Measurements from ENCODE around the gene KIF6.

KIF6 gene

DNA sequence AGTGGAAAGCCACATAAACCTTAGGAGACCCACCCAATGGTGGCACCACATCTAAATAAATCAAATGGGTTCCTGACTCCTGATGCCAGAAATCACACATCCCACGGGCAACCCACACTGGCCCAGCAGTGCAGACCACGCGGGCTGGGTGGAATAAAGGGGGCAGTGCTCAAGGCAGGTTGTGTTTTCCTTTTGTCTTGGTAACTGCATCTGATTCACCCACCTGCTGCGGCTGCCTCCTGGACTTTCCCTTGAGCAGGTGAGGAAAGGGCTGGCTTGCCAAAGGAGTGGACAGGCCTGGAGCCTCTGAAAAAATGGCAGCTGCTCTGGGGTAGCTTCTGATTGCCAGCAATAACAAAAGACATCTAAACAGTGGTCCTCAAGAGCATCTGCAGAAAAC, 283.2 kb downstream of the KIF6 start:
- DNase-seq, result no peak

DNA sequence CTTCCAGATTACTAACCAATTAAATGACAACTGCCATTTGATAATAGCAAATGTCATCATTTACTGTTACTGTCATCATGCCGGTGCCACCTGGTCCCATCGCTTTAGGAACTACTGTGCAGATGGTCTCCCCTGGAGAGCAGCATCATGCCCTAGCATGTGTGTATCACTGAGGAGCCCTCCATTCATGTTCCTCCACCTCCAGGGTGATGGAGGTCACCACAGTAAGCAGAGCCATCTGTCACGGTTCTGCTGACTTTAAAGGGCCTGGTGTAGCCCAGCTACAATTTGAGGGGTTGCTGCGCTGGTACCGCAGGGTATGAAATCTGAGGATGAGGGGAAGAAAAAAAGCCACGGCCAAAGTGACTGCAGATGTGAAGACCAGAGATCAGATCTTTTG, 283.9 kb downstream of the KIF6 start:
- DNase-seq, result no peak

DNA sequence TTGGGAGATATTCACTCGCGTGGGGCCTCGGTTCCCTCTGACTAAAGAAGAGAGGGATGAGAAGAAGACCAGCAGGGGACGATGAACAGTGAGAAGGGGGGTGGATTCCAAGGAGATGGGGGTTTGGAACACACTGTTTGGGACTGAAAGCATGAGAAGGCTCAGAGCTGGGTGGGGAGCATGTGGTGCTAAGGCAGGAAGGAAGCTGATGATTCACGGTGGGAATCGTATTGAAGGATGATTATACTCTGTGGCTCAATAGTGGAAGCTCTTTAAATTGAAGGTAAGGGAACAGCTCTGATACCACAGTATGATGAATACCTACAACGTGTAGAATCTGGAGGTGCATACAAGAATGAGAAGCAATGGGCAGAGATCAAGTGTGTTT, 285.2 kb downstream of the KIF6 start:
- DNase-seq, result no peak

DNA sequence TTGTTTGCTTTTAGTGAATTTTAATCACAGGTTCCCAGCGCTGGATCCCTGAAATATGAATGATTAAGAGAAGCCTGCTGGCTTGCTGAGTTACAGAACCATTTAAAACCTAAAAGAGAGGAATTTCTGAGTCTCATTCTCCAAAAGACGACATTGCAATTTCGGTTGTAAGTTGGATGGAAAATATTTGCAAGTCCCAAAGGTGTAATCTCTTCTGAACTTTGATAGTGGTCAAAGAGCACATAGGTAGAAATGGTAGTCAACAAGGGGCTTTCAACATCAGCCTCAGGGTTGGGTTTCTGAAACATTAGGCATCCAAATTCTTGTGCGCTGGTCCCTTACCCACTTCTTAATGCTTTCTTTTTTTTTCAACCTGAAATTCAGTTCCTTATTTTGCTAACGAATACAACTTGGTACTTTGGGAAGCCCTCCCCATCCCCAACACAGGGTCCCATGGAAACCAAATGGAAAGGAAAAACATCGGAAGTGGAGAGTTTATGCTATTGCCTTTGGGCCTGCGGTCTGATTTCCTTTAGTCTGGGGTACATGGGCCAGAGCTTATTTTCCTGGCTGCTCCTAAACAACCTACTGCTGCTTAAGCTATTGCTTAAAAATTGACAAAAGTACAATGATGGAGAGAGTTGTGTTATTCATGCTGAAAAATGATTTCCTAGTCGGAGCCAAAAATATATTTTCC, 285.7 kb downstream of the KIF6 start:
- DNase-seq, result no peak

DNA sequence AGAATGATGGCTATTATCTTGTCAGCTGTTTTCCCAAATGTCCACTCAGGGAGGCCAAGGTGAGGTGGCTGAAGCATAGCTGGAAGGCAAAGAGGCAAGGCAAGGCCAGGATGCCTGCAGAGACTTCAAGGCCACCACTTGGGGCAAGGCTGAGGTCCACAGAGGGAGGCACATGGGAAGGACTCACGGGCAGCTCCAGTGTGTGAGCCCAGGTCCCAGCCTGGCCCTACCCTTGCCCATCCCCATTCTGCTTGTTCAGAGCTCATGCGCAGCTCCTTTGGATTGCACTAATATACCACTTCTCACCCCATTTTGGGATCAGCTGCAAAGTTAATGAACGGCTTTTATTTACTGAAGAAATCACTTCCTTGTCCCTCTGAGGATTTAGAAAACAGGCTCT, 291.6 kb downstream of the KIF6 start:
- no peak for DNase-seq

DNA sequence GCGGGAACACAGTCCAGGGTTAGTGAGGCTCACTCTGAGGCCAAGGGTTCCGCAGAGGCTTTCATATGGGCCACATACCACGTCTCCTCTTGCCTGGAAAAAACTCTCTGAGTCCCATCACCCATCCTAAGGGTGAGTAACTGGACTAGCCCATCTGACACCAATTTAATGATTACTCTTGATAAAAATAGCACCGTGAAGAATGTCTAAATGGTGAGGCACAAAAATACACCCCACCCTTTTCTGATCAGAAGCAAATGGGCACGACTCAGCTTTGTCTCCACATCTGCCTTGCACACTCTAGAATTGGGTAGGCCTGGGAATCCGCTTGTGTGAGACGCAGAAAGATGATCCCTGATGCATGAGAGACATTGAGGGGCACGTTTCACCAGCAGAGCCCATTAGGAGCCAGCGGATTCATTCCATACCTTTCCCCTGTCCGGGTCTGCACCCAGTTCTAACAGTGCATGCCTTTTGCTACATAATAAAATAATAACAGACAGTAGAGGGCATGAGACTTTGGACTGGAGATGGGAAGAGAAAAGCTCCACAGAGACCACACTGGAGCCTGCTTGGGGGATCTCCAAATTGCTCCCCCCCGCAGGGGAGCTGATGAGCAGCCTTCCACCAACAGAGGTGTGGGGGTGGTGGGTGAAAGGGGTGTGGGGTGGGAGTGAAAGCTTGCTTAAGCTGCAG, 292.7 kb downstream of the KIF6 start:
- DNase-seq, result no peak

DNA sequence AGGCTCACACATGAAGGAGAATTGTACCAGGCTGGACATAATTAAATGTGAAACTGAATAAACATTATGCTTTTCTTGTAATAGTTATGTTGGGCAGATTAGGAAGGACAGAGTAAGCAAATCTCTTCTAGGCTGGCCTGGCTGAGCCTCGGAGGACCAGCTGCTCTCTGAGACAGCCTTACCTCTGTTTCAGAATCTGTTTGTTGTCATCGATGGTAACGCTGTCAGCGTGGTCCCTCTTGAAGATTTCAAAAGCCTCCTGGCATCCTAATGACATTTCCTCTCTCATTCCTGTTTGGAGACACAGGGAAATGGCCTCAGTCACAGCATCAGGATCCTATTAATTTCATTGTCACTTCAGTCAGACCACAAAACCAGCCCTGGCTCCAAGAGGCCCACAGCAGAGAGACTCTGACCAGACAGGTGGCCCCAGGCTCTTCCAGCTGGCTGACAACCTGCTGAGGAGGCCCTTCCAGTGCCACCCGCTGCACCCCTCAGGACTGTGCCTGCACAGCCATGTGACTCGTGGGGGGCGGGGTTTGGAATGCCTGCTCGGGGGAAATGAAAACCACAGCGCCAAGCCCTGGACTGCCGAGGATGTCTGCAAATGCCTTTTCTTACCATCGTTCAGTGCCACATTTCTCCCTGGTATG, 294.2 kb downstream of the KIF6 start:
- peak; percentile 1 for DNase-seq

DNA sequence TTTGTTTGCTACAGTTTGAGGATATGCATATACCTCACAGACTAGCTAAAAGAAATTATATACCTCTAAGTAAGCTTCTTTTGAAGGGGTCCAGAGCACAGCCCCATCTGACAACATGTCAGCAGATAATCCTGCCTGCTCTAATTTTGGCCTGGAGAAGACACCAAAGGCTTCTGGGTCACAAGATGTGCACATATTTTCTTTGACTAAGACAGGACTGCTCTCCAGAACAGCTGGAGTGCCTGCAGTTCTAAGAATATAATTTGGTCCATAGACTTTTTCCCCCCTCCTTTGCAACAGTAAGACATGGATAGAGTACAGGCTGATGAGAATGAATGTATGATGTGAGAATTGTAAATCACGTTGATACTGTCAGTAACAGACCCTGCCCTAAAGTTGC, 294.8 kb downstream of the KIF6 start:
- DNase-seq, result no peak

DNA sequence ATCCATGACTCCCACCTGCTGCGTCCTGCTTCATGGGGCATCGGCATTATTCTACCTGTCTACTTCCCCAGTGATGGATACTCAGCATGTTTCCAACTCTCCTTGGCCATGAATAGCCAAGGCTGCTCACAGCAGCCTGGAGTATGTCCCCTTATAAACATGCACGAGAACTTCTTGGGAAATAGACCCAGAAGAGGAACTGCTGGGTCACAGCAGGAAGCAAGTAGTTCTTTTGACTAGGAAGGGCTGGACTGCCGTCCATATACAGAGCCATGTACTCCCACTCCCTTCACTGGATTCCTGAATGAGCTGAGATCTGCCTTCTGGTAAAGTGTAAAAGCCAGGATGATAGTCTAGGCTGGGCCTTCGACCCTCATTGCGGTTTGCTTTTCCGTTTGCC, 296.4 kb downstream of the KIF6 start:
- DNase-seq, result peak; percentile 11

DNA sequence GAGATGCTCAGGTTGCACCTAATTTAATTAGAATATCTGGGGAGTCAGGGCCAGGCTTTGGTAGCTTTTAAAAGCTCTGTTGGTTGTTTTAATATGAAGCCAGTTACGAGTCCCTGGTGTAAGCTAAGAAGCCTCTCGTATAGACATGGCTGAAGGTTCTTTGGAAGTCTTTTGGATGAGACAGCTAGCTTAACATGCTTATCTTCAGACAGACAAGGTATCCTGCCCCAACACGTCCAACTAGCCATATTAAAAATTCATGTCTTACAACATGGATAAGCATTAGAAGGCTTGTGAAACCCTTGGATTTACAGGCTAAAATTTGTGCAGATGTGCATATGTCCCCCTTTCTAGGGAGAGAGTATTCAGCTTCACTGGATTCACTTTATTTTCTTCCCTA, 297.1 kb downstream of the KIF6 start:
- DNase-seq, result no peak

DNA sequence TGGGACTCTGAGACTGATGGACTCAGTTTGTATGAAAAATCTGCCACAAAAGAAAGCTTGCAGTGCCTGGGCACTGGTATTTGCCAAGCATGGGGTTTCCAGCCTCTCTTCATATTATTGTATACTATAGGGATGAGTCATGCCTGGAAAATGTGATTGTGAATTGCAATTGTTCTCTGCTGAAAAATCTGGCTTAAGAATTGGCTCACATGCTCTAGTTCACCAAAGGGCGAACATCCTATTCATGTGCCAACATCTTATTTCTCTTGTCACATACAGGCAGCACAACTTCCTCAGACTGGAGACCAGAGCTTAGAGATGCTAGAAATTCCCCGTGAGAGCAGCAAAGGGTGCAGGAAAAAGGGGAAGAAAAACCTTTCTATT, 299.1 kb downstream of the KIF6 start:
- peak; percentile 16 for DNase-seq

DNA sequence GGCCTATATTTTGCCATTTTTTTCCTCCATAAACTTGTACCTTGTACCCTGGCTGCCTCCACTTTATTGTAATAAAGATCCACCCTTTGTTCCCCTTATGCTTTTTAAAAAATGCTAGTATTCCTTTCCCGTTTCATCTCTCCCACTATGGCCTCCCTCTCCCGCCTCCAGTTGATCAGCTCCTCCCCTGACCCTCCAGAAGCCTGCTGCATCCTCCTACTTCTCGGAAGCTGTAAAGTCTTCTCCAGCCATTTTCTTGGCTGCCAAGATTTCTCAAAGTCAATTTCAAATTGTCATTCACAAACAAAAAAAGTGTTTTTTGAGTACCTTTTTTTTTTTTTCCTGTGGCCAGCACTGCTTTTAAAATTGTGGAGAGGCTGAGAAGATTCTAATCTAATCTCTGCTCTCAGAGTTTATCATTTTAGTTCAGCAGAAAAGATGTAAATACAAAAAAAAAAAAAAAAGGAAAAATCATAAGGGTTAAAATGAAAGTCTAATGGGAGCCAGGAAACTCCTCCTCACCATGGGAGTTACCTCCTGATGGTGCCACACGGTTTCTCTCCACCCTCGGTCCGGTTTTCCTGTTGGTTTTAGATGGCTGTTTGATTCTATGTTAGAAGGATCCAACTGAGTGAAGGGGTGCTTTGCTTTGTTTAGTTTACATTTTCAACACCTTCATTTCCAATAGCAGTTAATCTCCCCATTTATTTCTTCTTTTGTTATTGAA, 299.7 kb downstream of the KIF6 start:
- DNase-seq, result no peak

DNA sequence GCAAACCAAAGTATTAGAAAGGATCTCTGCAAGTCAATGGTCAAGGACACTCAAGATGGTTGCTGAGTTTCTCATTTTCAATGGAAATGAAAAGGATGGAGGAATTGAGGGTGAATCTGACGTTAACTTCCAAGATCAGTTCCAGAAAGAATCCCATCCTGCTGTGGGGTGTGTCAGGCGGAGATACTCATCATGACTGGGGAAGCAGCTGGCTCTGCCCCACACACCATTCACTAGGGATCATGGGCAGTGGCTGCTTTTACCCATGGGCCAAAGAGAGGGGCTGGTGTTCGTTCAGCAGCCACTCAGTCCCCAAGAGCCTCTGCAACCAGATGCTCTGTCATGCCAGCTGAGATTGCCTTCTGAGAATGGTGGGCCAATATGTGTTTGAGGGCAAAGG, 300.4 kb downstream of the KIF6 start:
- DNase-seq, result no peak

DNA sequence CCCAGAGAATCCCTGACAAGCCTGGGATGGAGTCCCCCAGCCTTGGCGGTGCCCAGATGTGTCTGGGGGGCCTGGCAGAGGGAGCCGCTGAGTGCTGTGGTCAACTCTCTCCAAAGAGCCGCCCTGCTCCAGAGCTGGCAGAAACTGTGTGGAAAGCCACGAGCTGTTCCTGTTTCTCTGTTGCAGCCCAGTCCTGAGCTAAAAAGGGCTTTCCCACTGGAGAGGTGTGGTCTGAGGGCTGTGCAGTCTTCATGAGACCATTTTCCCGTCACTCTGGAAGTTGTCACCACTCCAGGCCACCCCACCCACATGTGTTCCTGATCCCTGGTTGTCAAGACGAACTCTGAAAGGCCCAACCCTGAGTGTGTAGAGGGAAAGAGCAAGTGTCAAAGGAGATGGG, 303.0 kb downstream of the KIF6 start:
- DNase-seq, result no peak

DNA sequence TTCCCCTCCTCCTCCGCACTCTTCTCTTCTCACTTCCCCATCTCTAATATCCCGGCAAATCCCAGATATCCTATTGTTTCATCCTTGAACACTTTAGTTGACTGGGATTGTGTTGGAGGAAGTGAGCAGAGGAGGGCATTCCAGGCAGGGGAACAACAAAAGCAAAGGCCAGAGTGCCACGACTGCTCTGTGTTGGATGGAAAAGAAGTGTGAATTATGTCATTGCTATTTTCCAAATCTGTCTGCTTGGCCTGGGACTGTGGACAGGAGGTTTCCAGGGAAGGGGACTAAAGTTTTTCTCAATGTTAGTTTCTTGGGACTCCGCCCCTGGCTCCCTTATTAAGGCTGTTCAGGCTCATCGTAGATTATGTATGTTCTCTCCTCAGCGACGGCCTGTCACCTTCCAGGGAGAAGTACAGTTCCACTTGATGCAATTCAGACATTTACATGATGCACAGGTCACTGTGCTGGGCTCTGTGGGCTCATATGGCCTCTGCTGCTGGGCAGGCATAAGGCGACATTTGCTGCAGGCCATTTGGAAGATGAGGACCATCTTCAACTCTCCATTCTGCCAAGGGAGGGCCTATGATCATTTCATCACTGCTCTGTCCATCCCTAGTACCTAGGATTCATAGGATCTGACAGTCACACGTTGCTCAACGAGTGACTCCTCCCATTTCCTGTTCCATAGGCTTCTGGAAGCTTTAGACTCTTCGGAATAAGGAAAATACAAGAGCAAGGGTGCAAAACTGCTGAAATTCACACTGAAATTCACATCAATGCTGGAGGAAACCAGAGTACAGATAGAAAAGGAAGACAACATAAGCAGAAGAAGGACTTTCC, 303.6 kb downstream of the KIF6 start:
- no peak for DNase-seq

DNA sequence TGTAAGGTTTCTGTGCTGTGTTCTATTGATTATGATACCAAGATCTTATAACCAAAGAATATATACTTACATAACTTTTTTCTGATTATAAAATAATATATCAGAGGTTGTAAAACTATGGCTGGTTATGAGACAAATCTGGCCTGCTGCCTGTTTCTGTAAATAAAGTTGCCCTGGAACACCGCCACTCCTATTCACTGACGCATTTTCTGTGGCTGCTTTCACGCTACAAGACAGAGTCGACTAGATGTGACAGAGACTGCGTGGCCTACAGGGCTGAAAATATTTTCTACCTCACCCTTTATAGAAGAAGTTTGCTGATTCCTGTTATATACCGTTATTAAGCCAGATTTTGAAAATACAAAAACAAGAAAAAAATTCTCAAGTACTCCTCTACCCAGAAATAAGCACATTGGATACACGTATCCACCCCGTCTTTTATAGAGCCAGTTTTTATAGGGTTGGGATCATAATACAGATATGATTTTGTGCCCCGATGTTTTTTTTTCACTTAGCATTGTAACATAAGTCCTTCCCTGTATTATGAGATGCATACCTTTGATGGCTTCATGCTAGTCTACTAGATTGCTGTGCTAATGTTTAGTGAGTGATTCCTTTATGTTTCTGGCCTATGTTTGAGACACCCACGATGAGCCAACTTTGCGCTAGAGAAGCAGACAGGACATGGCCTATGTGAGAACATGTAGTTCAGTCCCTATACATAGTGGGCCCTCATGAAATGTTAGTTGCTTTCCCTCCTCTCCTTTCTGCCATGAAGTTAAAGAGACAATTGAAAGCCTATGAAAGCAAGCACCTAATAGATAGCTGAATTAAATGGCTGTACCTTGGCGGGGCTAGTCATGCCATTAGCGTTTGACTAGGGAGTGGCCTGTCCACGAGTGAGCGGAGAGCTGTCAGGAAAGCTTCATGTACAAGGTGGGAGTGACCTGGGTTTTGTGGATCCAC, 304.6 kb downstream of the KIF6 start:
- no peak for DNase-seq

DNA sequence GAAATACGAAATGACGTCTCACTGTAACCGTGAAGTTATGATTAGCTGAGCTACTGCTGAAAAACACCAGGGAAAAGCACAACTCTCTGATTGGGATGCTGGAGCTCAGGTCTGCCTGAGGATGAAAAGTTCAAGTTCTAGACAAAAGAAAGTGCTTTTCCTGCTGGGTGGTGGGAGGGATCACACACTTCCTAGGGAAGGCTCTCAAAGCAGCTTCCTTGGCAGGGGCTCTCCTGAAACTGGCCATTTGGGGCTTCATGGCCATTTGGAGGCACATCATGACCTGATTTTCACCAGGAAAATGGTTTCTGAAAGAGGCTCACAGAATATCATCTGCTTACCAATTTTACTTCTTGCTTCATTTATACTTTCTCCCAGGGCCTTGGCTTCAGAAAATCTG, 305.6 kb downstream of the KIF6 start:
- no peak for DNase-seq

DNA sequence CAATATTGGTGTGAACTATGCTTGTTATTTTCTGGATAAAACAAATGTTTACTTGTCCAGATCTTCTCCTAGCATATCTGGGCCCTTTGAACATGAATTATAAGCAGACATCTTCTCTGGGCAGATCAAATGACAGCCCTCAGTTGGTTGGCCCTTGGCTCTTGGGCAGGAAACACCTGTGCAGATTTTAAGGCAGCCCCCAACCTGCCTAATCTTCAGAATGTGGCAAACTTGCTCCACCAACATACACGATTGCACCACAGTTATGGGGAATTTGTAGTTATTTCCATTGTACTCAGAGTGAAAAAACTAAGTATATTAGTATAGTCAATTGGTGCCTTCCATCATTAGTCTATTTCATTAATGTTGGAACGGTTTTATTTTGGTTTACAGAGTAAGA, 307.8 kb downstream of the KIF6 start:
- no peak for DNase-seq

DNA sequence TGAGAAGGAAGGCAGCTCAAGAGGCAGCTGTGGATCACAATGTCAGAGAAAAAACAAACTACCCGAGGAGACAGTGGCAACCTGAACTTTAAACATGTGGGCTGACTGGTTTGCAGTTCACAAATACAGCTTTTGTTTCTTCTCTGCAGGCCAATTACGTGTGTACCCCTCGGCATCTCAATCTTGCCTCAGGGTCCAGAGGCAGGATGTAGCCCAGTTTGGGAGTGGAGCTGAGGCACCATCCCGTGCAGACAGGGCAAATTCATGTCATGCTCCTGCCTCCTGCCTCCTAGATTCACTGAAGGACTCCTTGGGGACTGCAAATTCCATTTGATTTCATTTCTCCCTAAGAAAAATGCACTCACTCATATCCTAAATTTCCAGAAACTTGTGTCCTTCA, 308.5 kb downstream of the KIF6 start:
- DNase-seq, result no peak

DNA sequence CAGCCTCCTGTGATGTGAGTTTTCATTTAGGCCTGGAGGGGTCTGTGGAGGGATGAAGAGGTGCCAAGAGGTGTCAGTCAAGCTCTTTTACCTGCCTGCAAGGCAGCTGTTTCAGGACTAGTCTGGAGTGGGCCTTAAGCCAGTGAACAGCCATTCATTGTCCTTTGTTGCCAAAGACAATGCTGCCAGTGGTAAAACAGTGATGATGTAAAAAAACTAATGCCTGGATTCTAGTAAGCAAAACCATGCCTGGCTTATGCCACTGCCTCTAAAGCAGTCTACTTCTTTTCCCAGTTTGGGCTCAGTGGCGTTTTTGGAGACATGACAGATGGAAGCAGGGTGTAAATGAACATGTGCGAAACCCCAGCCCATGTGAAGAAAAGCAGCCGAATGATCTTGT, 309.2 kb downstream of the KIF6 start:
- no peak for DNase-seq

DNA sequence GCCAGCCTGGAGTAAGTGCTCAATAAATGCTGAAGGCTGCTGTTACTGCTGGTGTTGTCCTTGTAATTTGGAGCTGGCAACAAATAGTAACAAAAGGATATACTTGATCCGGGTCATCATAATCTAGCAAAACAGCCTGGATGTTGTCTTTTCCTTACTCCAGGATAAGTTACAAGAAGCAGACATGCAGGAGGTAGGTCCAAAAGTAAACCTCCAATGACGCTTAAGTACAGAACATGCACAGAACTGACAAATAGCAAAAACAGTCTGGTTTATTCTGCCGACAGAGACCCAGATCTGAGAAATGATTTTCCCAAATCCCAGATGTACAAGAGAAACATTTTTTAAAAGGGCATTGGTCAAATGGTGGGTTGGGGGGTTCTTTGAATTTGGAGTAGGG, 309.7 kb downstream of the KIF6 start:
- DNase-seq, result no peak

DNA sequence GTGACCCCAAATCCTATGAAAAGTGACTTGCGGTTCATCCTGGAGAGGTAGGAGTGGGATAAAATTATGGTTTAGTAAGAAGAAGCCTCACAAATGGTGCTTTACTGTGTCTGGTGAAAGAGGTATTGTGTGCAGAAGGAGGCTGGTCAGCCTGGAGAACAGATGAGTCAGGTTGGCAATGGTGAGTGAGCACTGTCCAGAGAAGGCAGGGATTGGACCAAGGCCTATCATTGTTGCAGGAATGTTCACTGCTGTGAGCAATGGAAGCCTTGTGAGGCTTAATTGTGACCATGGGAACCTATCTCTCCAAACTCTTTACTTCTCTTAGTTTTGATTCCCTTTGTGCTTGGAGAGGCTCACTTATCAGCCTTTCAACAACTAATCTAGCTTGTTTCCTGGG, 313.7 kb downstream of the KIF6 start:
- no peak for DNase-seq
